NOMO-1 treated with dmso at 0.1 percent for 144 hours (cell line): ENCODE measurements around the gene PLCG2.

Experiments used
- DNase-seq: peaks from one replicate; lab custom pipeline; 2025; ENCODE audit not compliant: unreplicated experiment; lab: John Stamatoyannopoulos, UW

Gene PLCG2

DNA sequence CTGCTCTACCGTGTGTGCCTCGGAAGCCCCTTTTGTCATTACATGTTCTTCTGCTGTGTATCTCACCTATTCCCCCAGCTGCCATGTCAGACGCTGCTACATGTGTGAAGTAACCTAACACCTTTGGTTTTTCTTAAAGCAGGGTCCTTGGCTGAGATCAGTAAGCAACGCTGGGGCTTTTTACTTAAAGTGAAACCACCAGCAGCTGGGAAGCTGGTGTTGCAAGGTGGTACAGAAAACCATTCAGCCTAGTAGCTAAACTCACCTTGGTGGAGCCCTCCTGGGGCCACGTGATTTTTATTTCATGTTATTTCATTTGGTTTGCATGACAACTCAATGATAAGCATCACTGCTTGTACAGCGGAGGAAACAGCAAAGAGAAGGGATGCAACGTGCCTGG is 62.6 kb downstream of the PLCG2 start:
- DNase-seq: no peak

DNA sequence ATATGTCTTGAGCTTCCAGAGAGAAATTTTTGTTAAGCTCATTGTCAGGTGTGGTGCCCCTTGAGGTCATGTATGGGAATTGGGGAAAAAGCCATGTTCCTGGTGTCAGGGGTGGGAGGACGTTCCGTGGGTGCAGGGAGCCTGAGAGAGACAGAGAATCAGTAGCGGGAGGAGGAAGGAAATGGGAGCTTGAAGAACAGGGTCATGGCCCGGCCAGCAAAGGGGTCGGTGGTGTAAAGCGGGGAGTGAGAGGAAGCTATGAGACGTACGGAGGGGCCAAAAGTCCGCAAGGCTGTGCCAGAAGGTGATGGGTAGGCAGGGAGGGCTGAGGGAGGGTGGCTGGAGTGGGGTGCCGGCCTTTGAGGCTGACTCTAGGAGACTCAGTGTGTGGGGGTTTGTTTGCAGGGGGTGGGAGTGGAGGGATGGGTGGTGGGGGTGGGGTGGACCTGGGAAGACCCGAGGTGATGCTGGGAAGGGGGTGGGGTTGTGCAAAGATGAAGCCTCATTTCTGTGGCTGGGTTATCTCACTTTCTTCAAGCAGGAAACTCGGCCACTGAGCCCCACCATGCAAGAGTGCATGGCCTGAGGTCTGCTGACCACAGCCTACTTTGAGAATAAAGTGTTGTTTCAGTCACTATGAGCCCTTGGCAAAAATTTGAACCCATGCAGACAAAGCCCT is 63.6 kb downstream of the PLCG2 start:
- no peak for DNase-seq

DNA sequence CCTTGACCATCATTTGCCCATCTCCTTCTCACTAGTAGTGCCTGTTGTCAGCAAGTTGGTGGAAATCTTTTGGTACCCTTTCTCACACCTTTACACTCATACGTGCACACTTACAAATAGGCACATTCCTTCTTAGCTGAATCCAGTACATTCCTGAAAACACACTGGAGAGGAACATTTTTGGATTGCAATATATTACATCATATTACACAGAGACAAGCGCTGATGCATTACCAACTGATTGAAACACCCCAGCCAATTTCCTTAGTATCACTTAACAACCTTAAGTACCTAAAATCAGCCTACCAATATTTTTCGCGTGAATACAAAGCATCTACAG is 64.1 kb downstream of the PLCG2 start:
- no peak for DNase-seq

DNA sequence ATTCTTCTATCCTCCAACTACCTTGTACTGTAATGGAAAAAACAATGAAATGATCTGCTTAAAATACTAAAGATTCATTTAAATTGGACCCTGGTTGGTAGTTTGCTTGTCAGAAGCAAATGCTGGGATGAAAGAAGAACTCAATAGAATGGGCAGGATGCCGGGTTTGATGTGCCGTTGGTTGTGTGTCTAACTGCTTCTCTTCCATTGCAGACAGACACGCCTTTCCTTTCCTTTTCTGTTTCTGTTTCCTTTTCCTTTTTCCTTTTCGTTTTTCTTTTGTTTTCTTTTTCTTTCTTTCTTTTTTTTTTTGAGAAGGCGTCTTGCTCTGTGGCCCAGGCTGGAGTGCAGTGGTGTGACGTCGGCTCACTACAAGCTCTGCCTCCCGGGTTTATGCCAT is 64.6 kb downstream of the PLCG2 start:
- DNase-seq: no peak

DNA sequence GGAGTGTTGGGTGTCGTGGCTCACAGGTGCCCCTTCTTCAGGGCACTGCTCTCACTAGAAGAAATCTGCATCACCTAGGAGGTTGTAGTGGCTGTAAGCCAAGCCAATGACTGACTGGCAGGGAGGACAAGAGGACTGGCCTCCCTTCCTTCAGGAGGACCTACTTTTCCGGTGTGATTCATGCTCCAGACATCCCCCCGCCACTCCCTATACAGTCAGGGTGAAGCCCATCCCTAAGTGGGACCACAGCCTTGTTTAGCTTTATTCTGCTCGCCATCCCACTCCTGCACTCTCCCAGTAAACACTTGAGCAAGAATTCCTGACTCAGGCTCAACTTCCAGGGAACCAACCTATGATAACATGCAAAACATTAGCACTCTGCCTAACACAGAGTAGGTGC is 67.0 kb downstream of the PLCG2 start:
- DNase-seq: no peak

DNA sequence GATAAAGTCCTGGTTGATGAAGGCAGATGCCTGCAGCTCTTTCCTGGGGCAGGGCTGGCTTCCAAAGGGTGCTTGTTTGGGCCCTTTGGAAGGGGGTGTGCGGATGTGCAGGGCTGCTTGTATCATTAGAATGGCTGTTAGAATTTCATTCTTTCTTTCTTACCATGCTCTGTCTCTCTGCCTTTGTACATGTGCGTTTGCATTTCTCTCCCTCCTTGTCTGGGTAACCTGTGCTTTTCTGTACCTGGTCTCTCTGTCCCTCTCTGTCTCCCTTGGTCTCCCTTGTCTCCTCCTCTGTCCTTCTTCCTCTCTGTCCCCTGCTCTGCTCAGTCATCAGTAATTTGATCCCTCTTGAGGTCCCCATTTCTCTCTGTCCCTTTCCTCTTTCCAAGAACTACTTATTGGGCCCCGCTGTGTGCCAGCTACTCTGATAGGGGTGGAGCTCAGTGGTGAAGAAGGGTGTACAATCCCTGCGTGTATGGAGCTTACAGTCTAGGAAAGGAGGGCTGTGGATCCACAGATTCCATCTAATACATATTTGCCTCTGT is 69.3 kb downstream of the PLCG2 start:
- no peak for DNase-seq

DNA sequence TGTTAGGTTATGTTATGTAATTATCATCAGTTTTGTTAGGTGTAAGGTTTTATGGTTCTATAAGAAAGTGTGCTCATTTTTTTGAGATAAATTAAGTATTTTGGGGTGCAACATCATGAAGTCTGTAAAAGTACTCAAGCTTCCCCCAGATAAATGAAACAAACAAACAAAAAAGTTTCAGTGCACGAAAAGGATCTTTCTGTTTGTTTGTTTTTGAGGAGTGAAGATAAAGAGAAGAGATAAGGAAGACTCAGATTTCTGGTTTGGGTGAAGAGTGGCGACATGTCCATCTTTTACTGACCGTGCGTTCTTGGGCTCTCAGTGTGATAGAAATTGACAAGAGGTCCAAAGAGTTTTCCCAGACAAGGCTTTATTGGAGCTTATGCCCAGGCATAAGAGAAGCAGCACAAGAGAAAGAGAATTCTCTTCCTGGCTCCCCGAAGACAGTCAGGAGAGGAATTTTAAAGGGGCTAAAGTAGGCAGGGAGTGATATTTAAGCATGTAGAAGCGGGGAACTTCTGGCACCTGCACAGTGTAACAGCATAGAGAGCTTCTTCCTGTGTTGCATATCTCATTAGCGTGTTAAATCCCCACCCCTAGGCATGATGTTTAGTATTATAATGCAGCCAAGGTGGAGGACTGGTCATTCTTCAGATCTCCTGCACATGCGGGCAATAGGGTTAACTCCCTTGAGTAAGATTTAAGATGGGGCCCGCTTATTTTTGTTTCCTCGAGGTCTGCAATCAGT is 71.3 kb downstream of the PLCG2 start:
- no peak for DNase-seq

DNA sequence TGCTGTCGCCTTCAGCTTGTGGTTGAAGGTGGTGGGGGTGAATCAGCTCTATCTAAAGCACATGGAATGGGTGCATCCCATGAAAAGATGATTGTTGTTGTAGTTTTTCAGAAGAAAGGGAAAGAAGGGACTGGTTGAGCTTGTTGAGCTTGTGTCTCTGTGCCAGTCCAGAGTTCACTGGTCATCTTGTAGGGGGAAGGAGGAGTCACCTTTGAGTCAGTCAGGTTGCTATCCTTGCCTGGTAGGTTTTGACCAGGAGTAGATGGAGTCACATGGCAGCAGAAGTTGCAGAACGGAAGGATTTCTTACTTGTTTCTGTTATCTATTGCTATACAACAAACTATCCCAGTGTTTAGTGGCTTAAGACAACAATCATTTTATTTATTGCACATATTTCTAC is 73.3 kb downstream of the PLCG2 start:
- no peak for DNase-seq

DNA sequence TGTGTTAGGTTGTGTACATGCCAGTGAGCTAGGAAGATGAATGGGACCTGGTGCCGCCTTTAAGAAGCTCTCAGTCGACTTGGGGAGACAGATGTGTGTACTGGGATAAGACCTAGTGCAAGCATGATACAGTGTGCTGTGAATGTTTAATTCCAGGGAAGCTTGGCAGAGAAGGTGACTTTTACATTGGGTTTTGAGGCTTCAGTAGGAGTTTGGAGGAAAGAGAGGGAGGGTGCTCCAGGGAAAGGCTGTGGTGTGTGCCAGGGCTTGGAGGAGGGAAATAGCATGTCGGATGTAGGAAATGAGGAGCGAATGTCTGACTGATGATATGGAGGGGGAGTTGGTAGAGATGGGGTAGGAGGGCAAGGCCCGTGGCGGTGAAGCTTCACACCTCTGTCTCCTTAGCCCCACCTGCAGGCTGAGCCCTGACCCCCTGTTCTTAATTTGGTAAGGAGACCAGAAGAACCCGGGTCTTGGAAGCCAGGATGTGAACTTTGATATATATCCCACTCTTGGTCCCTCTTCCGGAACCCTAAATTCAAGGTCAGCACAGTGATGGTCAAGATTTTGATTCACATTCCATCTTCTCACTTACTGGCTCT is 76.6 kb downstream of the PLCG2 start:
- no peak for DNase-seq

DNA sequence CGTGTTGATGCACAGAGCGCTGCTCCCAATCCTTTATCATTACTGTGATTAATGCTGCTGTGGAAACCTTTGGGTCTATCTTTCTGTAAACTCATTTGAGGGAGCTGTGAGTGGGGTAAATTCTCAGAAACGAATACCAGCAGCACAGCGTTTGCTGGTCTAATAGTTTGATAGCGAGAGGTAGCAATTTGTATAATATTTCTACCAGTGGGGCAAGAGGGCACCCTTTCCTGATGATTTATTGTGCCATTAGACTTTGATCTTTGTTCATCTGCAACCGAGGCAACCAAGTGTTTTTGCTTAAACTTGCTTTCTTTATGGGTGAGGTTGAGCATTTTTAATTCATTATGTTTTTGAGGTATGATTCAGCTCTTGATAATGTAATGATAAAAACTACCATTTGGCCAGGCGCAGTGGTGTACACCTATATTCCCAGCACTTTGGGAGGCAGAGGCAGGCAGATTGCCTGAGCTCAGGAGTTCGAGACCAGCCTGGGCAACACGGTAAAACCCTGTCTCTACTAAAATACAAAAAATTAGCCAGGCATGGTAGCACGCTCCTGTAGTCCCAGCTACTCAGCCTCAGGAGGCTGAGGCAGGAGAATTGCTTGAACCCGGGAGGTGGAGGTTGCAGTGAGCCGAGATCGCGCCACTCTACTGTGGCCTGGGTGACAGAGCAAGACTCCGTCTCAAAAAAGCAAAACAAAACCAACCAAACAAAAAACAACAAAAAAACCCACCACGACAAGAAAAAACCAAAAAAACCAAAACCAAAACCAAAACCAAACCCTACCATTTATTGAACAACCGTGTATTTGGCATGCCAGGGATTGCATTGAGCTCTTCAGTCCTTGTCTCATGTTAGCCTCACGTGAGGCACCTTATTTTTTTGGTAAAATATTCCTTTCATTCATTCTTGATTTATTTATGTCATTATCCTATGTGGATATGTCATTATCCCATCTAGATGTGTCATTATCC is 81.5 kb downstream of the PLCG2 start:
- DNase-seq: no peak

DNA sequence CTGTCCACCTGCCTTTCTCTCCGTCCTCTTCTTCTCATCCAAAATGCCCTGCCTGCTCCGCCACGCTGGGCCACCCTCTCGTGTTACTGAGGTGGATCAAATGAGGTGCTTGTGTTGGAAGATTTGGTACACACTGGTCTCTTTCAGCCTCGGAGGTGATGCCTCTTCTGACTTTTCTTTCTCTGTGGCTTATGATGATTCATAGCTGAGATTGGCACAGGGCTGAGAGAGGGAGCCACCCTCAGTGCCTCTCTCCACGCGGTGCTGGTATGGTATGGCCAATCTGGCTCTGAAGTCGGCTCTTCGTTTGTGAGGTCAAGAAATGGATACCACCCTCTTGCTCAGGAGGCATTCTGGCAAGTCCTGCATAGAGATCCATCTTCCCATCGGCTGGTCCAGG is 82.4 kb downstream of the PLCG2 start:
- DNase-seq: no peak

DNA sequence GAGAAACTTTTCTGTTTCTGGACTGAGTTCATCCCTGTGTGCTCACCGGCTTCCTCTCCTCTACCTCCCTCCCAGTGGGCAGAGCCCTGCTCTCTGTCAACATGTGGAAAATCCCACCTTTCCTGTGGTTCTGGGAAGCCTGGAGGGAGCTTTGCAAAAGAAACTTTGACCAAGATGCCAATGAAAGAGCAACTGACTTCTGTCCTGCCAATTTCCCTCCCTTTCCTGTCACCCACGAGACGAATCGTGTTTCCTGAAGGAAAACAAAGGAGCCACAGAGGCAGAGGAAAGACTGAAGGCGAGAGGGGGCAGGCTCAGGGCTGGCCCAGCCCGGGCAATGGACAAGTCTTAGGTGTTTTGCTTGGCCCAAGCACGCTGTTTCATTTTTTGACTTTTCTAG is 82.8 kb downstream of the PLCG2 start:
- no peak for DNase-seq

DNA sequence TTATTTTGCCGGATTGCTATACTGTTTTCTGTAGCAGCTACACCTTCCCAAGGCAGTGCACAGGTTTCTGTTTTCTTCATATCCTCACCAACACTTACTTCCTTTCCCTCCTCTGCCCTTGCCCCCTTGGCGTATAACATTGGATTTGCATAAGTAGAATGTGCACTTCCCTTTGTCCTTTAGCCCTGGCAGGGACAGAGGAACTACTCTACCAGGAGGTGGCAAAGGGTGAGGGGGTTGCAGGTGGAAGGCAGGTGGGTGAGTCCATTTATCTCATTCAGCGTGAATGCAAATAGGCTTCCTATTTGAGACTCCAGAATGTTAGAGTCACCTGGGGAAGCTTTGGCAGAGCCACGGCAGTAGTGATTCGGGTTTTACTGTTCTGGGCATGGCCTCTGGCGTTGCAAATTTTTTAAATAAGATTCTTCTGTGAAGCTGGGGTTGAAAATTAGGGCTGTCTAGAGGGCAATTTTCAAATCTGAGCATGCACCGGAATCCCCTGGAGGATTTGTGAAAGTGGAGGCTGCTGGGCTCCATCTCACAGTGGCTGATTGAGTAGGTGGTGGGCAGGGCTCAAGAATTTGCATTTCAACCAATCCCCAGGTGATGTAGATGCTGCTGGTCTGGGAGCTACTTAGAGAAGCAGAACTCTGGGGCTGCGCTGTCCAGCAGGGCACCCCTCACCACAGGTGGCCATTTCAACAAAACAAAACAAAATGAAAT is 84.7 kb downstream of the PLCG2 start:
- no peak for DNase-seq

DNA sequence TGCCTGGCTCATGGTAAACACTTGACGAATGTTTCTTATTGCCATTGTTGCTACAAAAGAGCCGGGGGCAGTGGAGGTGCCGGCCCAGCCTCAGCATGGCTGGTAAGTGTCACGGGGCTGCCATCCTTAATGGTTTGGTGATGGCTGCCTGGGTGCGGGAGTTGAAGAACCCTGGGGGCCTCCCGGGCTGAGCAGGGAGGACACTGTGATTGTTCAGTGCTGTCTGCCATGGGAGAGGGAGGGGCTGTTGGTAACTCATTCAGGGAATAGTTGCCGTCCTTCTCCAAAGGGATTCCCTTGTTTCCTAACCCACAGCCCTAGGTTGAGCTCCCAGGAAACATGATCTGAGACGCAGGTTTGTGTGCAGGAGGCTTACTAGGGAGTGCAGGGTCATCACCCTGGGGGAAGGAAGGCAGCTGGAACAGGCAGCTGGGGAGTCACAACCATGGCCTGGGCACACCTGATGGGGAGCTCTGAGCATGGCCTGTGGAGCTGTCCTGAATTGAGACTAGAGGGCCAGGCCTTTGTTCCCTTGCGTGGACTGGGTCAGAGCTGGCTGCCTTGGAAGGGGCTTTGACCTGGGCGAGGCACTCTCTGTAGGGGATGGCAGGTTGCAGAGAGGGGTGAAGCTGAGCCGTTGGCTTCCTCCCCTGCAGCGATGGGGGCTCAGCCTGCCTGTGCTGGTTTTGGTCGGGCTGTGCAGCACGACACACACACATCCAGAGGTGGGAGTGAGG is 85.7 kb downstream of the PLCG2 start:
- DNase-seq: no peak

DNA sequence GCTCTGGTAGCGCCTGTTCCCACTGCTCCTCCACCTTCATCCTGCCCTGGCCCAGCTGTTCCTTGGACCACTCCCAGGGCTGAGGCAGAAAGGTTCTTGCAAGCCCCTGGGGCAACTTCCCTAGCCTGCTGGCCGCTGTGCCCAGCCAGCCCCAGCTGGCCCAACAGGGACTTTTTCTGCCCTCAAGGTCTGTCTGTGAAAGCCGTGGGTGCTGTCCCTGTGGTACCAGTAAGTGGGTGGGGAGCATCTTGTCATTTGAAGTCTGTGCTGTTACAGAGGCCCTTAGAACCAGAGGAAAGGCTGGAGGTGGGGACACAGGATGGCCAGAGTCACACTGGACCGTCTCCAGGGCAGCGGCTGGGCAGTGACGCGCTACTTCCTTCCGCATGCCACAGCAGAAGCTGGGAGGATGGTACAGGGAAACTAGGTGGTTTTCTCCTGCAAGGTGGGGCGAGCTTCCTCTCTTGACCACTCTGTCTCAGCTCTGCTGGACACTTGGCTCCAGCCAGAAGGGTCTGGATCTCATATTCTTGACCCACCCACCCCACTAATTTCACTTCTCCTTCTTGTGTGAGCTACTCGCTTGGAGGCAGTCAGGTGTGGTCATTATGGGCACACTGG is 87.8 kb downstream of the PLCG2 start:
- no peak for DNase-seq

DNA sequence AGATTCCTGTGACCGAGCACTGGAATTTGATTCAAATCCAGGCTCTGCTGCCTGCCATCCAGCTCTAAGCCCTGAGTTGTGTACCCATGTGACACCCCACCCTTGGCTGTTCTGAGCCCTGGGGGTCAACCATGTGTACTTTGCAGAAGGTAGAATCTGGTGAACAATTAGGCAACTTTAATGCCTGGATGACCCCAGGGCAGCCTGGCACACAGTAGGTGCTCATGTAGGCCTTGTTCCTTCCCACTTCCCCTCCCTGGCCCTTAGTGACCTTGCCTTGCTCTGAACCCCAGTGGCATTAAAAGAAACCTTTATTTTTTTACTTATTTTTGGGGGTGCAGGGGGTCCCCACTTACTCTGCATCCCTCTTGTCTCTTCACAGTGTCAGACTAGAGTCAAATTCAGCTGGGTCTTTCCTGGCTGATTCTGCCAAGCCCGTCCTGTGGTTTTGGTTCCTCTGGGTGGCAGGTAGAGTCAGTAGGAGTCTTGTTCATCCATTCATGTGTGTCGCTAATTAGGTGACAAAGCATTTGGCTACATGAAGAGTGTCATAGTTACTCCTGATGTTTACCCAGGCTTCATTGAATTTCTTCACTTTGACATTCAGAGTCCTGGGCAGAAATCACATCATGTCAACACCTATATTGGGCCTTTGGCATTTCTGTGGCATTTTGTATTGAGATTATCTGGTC is 89.1 kb downstream of the PLCG2 start:
- no peak for DNase-seq

DNA sequence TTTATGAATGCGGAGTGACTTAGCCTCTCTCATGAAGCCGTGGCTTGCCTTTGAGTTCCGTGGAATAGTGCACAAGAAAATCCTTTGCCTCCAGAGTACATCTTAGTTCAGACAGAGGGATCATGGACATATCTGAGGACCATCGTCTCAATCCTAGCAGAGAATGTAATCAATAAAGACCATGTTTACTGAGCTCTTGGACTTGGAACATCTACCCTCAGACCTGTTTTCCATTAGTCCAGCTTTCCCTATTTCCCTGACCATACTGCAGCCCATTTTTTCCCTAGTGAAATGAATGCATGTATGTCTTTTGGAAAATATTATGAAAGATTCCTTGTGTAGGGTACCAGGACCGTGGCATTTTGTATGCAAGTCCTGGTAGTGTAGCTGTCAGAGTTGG is 90.2 kb downstream of the PLCG2 start:
- DNase-seq: no peak

DNA sequence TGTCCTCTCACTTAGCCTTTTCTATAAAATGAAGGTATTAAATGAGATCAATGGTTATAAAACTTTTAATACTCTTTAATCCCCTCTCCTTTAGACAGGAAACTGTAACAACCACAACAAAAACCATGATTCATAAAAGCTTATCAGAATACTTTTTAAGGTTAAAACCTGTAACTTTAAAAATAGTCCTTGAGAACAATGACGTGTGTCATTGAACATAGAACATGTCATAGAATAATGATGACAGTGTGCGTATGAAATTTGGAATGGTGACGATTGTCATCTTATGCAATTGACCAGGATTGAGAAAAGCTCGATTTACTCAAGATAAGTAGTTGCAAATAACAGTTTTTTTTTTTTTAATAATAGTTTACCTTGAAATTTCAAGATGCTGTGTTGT is 94.1 kb downstream of the PLCG2 start:
- no peak for DNase-seq
